GM18520 (cell line): ENCODE results near the gene HNRNPDL.
"Not testable (repeated sequence)": the region's sequence is repeated elsewhere in the genome, so short reads cannot be mapped to it uniquely, and the experiment has no call there.

Source experiments
- ATAC-seq: cut with Tn5 transposase; IDR thresholded peaks from one replicate; pipeline ENCODE4 v1.9.1; 2021; ENCODE audit not compliant: unreplicated experiment

Gene HNRNPDL

DNA sequence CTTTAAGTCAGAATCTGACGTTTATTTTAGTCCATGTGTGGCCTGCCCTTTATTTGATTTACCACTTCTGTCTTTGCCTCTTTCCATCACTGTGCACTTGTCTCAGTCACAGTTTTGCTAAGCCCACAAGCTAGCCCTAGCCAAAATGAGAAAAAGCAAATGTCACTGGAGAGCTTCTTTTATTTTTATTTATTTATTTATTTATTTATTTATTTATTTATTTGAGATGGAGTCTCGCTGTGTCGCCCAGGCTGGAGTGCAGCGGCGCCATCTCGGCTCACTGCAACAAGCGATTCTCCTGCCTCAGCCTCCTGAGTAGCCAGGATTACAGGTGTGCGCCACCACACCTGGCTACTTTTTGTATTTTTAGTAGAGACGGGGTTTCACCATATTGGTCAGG, 40.2 kb downstream of the HNRNPDL start:
- not testable (repeated sequence) for ATAC-seq

GRCh38 chr4:82388405-82388804, 41.9 kb downstream of the HNRNPDL start:
- no peak for ATAC-seq

DNA sequence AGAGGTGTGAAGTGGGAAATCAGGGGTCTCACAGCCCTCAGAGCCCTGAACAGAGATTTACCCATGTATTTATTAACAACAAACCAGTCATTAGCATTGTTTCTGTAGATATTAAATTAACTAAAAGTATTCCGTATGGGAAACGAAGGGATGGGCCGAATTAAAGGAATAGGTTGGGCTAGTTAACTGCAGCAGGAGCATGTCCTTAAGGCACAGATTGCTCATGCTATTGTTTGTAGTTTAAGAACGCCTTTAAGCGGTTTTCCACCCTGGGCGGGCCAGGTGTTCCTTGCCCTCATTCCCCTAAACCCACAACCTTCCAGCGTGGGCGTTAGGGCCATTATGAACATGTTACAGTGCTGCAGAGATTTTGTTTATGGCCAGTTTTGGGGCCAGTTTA, 44.0 kb downstream of the HNRNPDL start:
- not testable (repeated sequence) for ATAC-seq

DNA sequence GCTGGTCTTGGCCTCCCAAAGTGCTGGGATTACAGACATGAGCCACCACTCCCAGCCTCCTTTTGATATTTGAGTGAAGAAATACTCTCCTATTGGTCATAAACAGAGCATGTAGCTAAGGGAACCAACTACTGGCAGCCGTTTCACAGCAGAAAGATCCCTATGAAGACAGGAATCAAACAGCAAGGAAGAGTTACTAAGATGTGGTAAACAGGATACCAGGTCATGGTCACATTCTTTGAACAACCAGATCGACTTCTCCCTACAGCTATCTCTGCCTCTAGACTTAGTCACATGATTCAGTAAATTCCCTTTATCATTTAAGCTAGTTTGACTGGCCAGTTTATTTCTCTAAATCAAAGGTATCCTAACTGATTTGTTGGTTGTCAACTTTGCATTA, 47.5 kb downstream of the HNRNPDL start:
- ATAC-seq, result no peak

- no peak for ATAC-seq
Measured at GRCh38 chr4:82381661-82382296, 48.5 kb downstream of the HNRNPDL start.

DNA sequence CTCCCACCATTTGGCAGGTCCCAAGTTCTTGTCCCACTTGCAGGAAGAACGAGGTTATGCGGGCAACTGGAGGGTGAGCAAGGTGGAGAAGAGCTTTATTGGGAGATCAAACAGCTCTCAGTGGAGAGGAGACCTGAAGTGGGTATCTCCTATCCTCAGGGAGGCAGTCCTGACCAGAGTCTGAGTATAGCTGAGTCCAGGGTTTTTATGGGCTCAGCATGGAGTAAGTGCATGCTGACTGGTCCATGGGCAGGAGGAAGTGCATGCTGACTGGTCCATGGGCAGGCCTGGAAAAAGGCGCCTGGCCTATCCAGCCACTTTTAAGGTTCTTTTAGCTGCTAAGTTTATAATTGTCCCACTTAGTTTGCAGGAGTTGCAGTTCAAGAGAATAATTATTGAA, 49.0 kb downstream of the HNRNPDL start:
- ATAC-seq, result no peak

GRCh38 chr4:82380831-82381230, 49.4 kb downstream of the HNRNPDL start:
- ATAC-seq, result no peak

DNA sequence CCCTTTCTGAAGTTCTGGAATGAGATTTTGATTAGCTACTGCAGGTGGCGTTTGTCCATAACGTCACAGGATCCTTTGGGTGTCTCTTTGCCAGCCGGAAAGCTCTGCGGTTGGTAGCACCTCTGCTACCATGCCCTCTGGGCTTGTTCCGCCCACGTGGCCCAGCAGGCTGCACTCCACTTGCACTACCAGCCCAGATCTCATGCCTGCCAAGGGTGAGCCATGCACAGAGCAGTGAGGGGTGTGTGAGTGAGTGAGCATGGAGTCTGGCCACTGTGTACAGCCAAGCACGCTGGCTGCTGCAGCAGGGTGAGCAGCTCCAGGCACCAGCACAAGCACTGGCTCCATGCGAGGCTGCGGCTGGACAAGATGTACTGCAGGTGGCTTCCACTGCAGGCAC, 49.9 kb downstream of the HNRNPDL start:
- ATAC-seq, result no peak

DNA sequence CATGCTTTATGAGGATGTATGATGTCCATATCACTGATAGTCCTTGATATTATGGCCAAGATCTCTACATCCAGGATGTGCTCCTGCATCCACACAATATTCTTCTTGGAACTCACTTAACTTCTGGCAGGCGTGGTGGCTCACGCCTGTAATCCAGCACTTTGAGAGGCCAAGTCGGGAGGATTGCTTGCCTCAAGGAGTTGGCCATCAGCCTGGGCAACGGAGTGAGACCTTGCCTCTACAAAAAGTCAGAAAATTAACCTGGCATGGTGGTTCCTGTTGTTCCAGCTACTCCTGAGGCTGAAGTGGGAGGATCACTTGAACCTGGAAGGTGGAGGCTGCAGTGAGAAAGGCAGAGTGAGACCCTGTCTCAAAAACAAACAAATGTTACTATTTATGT, 54.2 kb downstream of the HNRNPDL start:
- no peak for ATAC-seq

DNA sequence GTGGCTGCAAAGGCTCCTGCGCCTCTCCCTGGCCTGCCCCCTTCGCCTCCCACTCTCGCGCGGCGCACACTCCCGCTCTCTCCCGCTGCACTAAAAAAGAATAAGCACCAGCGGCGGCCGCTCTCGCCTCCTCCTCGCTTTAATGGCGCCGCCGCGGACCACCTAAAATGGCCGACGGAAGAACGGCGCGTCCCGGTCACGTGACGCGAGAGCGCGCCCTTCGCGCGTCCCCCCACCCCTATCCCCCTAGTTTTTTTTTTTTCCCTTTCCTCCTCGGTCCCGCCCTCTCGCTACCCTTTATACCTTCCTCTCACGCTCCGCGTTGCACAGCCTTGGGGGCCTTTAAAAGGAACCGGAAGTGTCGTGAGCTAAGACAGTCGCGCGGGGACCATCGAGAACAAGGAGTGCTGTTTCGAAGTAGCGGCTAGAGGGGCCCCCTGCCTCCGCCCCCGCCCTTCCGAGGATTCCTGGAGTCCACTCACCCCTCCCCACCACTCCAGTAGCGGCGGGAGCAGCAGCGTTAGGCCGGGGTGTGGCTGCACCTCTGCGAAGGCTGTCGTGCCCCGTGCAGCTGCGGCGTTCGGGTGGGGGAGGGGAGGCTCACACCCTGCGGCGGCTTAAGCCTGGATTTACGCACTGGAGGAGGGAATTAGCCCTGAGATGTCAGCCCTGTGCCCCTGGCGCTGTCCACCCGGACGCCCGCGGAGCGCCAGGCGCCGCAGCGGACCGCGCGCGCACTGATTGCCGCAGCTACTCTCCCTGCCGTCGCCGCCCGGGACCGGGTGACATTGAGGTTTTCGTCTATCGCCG, 56.2 kb downstream of the HNRNPDL start, which contains the start of gene HNRNPD:
HNRNPD (minus strand) TSS at position 176 of the 810 bp plus-strand sequence. CDS start 313 bp downstream, outside the sequence.
- peak; percentile 89 for ATAC-seq

GRCh38 chr4:82373486-82373815, 56.8 kb downstream of the HNRNPDL start:
- ATAC-seq, result peak; percentile 12
